ENCODE results near the gene VPS13D. TPM values are rescaled to one million over a fixed set of nuclear protein-coding genes. Genes with fewer than 3 reads are reported as not detected.

Gene VPS13D
- total and polyA plus RNA-seq, 2 experiments from 2014 or later = 9.7 to 35.7 TPM

DNA sequence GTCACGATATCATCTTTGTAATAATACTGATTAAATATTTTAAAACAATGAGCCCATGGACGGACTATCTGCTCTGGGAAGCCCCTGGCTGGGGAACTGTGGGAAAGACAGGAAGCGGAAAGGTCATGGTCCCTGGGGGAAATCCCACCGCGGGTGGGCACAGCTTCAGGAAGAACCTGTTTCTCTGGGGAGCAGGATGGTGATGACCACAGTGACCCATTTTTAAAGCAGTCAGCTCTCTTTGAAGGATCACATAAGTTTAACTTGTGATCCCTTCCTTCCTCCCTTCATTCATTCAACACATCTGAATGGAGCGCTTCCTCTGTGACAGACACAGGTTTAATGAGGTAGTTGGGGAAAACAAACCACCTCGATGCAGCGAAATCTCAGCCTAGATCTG, 315.2 kb downstream of the VPS13D start:
- DNase-seq (ENCODE audit: low read depth in 1 of 2, low spot score in 1 of 2) = no peak
- H3K27ac ChIP-seq = no peak overlapping the region
- no peak overlapping the region for H3K4me3 ChIP-seq
- peaks cover 14% of the 10 kb centered on the region for H3K4me1 ChIP-seq (ENCODE audit: low read depth)
- H3K36me3 ChIP-seq = no peaks in the 10 kb centered on the region
- no peaks in the 10 kb centered on the region for H3K9me3 ChIP-seq (ENCODE audit: low read depth)
- no peaks in the 10 kb centered on the region for H3K27me3 ChIP-seq
- no peak for TF ChIP-seq CTCF (IDR thresholded peaks at IDR 0.05; ENCODE audit: low read depth, low read length)

DNA sequence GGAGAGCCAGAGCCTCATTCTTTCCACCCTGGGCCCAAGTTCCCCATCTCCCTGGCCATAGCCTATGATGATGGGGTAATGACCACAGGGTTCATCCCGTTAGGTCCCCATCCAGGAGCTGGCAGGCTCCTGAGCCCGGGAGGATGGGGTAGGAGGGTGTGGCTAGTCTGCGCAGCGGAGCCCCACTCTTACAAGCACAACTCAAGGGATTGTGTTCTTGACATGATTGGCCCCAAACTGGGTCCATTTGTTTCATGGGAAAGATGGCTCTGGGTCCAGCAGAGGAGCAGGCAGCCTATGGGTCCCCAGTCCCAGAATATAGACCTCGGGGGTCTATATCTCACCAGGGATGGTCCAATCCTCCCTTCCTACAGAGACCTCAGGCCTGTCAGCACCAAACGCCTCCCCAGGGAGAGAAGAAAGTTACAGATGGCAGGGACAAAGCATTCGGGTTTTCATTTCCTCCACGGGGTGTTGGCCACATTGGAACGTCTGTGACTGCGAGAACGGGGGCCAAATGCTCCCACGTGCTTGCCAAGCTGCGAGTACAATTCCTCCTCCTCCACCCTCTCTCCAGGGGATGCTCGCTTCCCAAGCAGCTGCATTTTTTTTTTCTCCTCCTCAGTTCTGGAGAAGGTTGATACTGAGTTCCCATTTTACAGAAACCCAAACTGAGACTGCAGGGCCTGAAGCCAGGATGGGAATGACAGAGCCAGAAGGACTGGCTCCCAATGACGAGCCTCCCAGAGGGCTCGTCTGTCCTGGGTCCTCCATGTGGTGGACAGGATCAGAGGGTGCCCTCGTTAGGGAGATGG, 317.1 kb downstream of the VPS13D start:
- H3K4me1 ChIP-seq (ENCODE audit: low read depth) = no peaks in the 10 kb centered on the region
- H3K27me3 ChIP-seq = no peaks in the 10 kb centered on the region
- no peak overlapping the region for H3K27ac ChIP-seq
- H3K4me3 ChIP-seq = no peak overlapping the region
- TF ChIP-seq CTCF (IDR thresholded peaks at IDR 0.05; ENCODE audit: low read depth, low read length) = no peak
- H3K36me3 ChIP-seq = no peaks in the 10 kb centered on the region
- no peaks in the 10 kb centered on the region for H3K9me3 ChIP-seq (ENCODE audit: low read depth)
- DNase-seq (ENCODE audit: low read depth in 1 of 2, low spot score in 1 of 2) = peak in 1 of 2 donors; percentile 67

DNA sequence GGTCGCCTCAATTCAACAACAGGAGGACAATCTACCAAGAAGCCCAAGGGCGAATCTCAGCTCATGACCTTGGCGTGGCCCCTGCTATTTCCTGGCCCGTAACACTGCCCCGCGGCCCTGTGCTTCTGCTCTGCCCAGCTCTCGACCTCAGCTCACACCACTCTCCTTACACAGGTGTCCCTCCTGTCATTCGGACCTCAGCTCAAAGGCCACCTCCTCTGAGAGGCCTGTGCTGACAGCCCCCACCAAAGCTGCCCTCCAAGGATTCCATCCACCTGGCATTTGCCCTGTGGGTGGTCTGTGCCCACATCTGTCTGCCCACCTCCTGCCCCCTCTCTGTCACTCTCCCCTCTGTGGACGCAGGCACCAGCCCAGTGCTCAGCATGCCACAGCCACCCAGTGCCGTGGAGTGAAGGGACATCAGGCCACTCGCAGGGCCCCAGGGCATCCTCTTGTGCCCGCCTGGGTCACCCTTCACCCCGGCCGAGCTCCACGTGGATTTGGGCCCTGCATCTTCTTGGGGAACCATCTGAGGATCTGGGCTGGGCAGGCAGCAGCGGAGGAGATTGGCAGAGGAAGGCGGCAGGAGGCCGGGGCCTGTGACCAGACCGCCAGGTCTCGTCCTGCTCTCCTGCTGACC, 317.9 kb downstream of the VPS13D start:
- H3K4me1 ChIP-seq (ENCODE audit: low read depth) = peaks cover 4% of the 10 kb centered on the region

DNA sequence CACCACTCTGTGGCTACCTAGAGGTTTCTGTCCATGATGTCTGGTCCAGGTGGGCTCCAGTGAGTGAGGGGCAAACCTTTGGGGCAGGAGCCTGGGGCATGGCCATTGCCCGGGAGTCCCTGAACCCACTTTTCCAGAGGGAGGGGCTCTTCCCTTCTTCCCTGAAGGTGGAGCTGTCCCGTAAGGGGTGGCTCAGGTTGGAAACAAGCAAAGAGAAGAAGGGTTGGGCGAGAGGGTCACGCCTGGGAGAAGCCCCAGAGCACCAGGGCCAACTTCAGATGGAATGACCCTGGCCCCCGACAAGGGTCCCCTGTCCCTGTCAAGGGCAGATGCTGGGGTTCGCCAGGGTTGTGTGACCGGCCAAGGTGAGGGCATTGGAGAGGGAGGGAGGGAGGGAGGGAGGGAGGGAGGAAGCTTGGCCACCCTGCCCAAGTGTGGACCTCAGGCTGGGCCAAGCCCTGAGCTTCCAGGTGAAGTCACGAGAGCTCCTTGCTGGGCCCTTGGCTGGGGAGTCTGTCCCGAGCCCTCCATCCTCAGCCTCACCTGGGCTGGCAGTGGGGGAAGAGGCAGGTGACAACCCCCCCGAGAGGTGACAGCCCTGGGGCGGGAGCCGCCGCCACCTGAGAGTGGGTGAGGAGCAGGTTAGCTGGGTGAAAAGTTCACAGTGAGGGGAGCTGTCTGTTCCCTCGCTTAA, 318.6 kb downstream of the VPS13D start:
- no peak overlapping the region for H3K27ac ChIP-seq
- TF ChIP-seq CTCF (IDR thresholded peaks at IDR 0.05; ENCODE audit: low read depth, low read length) = no peak
- no peak overlapping the region for H3K4me3 ChIP-seq
- H3K27me3 ChIP-seq = no peaks in the 10 kb centered on the region
- H3K4me1 ChIP-seq (ENCODE audit: low read depth) = peaks cover 11% of the 10 kb centered on the region
- H3K9me3 ChIP-seq (ENCODE audit: low read depth) = no peaks in the 10 kb centered on the region
- no peaks in the 10 kb centered on the region for H3K36me3 ChIP-seq
- no peak for DNase-seq (ENCODE audit: low read depth in 1 of 2, low spot score in 1 of 2)

More for the DNA sequence above, 317.9 kb downstream of the VPS13D start:
- Histone ChIP-seq H3K27ac (no peak overlapping the region), H3K4me3 (no peak overlapping the region), H3K9me3 (ENCODE audit: low read depth) (no peaks in the 10 kb centered on the region), H3K36me3 (no peaks in the 10 kb centered on the region), H3K27me3 (no peaks in the 10 kb centered on the region)
- no peak for DNase-seq (ENCODE audit: low read depth in 1 of 2, low spot score in 1 of 2)
- no peak for TF ChIP-seq CTCF (IDR thresholded peaks at IDR 0.05; ENCODE audit: low read depth, low read length)

DNA sequence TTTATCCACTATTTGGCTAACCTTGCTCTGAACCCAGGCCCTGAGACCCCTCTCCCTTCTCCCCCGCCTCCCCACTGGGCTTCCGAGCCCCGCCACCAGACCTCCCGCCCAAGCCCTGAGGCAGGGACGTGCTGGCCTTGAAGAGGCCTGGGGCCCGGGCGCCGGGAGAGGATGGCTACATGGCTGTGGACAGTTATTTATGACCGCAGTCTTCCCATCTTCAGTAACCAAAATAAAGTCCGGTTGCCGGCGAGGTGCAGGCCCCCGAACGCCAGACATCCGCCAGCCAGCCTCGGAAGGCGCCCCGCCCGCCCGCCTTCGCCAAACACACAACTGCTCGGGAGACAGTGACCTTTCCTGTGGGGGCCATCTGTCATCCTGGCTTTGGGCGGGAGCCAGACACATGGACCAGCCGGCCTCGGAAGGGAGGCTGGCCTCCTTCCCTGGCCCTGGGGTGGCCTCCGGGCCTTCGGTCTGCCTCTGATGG, 319.2 kb downstream of the VPS13D start:
- peaks cover 11% of the 10 kb centered on the region for H3K4me1 ChIP-seq (ENCODE audit: low read depth)
- H3K4me3 ChIP-seq = no peak overlapping the region
- TF ChIP-seq CTCF (IDR thresholded peaks at IDR 0.05; ENCODE audit: low read depth, low read length) = no peak
- H3K27me3 ChIP-seq = no peaks in the 10 kb centered on the region
- no peaks in the 10 kb centered on the region for H3K36me3 ChIP-seq
- no peak overlapping the region for H3K27ac ChIP-seq
- no peaks in the 10 kb centered on the region for H3K9me3 ChIP-seq (ENCODE audit: low read depth)
- DNase-seq (ENCODE audit: low read depth in 1 of 2, low spot score in 1 of 2) = no peak
